ENCODE data around the gene VAV2.

- TF ChIP-seq CTCF (IDR thresholded peaks at IDR 0.05; ENCODE audit: insufficient read depth, low read length, poor library complexity, severe bottlenecking) (no peak), EZH2phosphoT487 (conservative IDR thresholded peaks at IDR 0.05; ENCODE audit: low read length) (no peak)
These were observed 32.2 kb upstream of the VAV2 start for GRCh38 chr9:134024214-134024792.
